Daoy (cell line): Measurements from ENCODE around the gene ACVRL1. TPM values are rescaled to one million over a fixed set of nuclear protein-coding genes. Genes with fewer than 3 reads are reported as not detected.

Source experiments
- DNase-seq: peaks from one replicate; pipeline ENCODE4 v3.0.0-alpha.2; 2015; ENCODE audit warnings: low read depth
- total RNA-seq: library from RNA; depleted of rRNA; stranded (reverse); fragments of >200 nt; shearing (Covaris generic); gene quantifications from 2 replicates; pipeline ENCODE4 v1.2.3, GENCODE V29; 2014; rRNA removed

ACVRL1 gene
- total RNA-seq, 1 experiment from 2014 or later: 2.9 TPM

DNA sequence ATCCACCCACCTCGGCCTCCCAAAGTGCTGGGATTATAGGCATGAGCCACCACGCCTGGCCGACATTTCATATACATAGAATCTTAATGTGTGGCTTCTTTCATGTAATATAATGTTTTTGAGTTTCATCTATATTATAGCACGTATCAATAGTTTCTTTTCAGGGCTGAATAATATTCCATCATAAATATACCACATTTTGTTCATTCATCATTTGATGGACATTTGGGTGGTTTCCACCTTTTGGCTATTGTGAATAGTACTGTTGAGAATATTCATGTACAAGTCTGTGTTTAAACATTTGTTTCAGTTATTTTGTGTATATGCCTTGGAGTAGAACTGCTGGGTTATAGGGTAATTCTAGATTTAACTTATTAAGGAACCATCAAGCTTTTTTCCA, 56.2 kb downstream of the ACVRL1 start:
- no peak for DNase-seq

DNA sequence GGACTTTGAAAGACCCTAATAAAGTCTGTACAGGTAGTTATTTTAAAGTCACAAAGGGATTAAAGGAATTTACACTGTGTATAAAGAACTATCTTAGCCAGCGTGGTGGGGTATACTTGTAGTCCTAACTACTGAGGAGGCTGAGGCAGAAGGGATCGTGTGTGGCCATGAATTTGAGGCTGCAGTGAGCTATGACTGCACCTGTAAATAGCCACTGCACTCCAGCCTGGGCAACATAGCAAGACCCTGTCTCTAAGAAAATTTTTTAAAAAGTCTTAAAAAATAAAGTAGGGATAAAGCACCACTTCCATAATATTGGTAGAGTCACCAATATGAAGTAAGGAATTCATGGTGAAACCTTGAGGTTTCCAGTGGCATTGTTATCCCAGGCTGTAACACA, 62.3 kb downstream of the ACVRL1 start:
- no peak for DNase-seq

DNA sequence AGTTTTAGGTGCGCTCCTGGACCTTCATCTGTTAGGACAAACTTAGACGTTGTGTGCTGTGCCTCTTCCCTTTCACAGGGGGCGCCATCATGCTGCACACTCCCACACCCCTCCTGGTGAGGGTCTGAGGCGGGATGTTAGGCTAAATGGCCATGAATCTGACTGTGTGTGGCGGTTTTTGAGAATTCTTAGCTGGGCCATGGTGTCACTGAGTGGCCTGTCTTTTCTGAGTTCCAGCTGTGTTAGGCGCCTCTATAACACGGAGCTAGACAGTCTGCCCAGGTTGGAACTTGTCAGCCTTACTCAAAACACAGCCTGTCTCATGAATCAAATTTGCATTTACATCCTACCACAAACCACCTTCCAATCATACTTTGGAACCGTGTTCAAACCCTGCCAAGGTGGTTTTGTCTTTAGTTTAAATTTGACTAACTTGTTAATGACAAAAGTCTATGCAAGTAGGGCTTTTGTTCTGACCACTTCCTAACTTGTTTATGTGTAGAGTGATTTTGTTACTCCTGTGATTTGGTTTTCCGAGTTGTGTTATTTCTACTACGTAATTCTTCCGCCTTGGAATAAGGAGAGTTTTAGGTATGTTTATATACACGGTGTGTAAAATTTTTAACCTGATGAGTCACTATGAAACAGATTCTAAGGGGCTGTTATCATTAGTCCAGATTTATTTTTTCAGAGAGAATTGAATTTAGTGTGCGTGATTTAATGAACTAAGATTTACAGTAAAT, 63.8 kb downstream of the ACVRL1 start:
- DNase-seq: peak; percentile 74

DNA sequence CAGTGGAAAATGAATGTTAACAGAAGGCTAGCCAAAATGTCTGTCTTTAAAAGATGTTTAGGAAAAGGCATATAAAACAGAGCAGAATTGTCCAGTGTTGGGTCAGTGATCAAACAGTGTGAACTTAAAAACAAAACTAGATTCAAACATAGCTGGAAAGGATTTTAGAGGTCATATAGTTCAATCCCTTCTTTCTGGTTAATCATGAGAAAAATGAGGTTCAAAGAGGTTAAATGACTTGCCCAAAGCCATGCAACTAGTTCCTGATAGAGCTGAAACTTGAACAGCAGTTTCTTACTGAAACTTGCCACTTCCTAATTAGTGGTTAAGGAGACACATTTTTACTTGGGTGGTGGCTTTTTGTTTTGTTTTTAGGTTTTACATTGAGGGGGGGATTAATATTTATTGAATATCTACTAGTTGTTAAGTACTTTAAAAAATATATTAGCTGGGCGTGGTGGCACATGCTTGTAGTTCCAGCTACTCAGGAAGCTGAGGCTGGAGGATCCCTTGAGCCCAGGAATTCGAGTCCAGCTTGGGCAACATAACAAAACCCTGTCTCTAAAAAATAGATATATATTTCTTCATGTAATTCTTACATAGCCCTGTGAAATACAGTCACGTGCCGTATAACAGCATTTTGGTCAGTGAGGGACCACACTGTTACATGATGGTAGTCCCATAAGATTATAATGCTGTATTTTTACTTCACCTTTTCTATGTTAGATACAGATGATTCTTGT, 64.5 kb downstream of the ACVRL1 start:
- no peak for DNase-seq

DNA sequence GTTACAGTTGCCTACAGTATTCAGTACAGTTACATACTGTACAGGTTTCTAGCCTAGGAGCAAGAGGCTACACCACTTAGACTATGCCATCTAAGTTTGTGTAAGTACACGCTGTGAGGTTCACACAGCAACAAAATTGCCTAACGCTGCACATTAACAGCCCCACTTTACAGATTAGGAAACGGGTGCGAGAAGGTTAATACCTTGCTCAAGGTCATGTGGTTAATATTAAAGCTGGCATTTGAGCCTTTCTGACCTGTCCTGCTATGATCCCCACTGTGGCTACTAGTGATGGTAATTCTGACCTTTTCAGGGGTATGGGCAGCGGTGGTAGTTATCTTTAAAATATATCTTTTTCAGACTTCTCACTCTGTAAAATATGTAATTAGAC, 65.1 kb downstream of the ACVRL1 start:
- DNase-seq: no peak

DNA sequence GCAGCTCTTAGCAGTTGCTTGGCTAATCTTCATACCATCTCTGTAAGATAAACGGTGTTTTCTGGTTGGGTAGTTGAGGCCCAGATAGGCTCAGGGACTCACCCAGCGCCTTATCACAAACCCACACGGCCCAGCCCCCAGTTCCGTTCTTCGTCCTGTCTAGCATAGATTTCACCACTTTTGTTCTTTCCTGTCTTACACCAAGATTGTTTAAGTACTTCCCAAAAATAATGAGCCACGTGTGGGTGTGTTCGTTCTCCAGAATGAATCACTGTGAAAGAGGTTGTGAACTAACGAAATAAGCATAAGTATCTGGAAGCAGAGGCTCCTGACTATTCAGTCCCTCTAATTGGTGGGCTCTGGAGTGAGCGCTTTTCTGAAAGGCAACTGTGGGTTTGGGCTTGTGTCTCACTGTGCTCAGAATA, 65.6 kb downstream of the ACVRL1 start:
- DNase-seq: peak; percentile 67

Other genes with a start within 250 kb of the ACVRL1 start
- gene FIGNL2, start 58.8 kb upstream of the ACVRL1 start, total RNA-seq: 0.09 TPM in 1 of 2 replicates, not detected in the other
- gene ANKRD33, start 19.4 kb upstream of the ACVRL1 start, total RNA-seq: not detected in 2 replicates
- 6.3 and 11.5 TPM in 2 replicates for gene ACVR1B, start 44.2 kb downstream of the ACVRL1 start, total RNA-seq
- 1.1 and 2.1 TPM in 2 replicates for gene TAMALIN, start 99.4 kb downstream of the ACVRL1 start, total RNA-seq
- gene NR4A1, start 143.9 kb downstream of the ACVRL1 start, total RNA-seq: 1.1 and 5.1 TPM in 2 replicates
- gene ATG101, start 162.5 kb downstream of the ACVRL1 start, total RNA-seq: 156 and 160 TPM in 2 replicates
- gene SMIM41, start 172.2 kb downstream of the ACVRL1 start, total RNA-seq: not detected in 2 replicates